Activated CD4-positive, alpha-beta T cell treated with anti-CD3 and anti-CD28 coated beads, Interleukin-2, Interleukin-6, amounts not matched to agents 100 ng/mL and 50 ng/mL, durations not matched to agents 16 hours and 8 hours (primary cell): ENCODE data around the gene BEGAIN.
"Not testable (repeated sequence)": the region's sequence is repeated elsewhere in the genome, so short reads cannot be mapped to it uniquely, and the experiment has no call there.

Source experiments
- DNase-seq: peaks from one replicate; pipeline ENCODE4 v3.0.0-alpha.2; 2020

BEGAIN gene

DNA sequence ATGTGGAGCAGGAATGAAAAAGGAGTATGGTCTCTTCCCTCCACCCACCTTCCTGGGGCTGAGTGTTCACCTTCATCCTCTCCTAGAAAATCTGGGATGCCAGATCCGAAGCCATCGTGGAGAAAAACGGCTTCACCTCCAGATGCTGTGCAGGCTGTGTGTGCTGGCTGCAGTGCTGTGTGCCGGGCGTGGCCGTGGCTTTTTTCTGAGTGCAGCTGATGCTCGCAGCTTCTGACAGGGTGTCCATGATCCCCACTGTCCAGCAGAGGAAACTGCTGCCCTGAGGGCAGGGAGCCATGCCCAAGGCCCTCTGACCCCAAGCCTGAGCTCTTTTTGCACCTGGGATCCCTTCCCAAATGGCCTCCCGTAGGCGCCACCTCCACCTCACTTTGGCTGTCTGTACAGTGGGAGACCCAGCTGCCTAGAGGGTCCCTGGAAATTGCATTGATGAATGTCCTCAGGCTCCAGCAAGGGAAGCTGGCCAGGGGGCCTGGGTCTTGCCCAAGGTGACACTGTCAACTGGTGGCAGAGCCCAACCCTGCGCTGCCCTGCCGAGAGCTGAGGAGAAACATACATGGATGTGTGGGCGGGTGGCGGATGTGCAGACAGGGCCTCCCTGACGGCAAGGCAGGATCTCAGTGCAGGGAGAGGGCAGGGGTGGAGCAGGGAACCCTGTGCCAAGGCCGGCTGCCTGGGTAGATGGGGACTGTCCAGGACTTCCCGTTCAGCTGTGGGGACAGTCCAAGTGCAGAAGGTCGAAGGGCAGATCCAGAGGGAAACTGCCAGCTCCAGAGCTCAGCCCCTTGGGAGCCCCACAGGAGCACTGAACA lies 53.3 kb downstream of the BEGAIN start:
- no peak for DNase-seq

DNA sequence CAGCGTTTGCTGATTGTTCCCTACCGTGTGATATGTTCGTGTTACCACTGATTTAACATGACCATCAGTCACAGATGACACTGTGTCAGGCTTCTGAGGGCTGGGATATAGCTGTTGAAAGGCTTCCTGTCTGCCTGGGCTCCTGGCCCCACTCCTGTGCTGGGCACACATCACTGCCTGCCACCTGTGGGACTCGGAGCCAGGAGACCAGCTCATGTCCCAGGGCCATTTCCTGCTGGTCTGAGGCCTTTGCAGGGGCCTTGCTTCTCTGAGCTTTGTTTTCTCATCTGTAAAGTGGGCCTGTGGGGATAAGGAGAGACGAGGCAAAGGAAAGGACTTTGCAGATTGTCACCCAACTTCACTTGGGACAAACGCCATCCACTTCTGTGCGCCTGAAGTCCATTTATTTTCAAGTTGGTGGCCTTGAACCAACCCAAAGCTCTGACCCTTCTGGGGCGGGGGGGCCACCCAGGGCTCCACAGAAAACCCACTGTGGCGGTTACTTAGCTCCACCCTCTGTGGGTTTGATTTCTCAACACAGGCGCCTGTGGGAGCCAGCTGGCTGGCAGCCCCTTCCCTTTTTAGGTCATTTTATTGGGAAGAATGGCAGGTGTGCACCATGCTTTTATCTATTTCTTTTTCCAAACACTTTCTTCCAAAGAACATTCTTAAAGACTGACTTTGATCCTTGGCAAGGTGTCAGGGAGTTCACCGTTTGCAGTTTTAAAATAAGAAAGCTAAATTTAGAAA lies 54.1 kb downstream of the BEGAIN start:
- no peak for DNase-seq

DNA sequence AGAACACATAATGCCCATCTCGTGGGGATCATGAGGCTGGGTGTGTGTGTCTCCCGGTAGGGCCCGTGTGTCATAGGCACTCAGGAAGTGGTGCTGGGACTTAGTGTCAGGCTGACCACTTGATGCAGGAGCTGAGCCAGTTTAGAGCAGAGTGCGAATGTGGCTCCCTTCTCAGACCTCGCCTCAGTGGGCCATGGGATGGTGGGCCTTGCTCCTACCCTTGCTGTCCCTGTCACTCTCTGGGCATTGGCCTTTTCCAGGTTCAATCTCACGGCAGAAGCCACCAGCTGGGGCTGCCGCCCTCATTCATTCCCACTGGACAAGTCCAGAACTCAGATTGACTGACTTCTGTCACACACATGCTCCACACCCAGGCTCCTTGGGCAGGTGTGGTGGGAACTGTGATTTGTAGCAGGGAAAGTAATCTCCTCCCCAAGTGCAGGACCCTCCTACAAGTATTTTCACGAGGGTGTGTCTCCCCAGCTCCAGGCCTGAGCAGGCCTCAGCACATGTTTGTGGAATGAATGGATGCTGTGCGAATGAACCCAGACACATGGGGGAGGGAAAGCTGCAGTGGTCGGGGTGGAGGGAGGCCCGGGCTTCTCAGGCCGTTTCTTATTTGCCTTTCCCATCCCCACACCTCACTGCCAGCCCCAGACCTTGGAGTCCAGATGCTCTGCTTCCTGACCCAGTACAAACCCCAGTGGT lies 54.9 kb downstream of the BEGAIN start:
- DNase-seq: no peak

DNA sequence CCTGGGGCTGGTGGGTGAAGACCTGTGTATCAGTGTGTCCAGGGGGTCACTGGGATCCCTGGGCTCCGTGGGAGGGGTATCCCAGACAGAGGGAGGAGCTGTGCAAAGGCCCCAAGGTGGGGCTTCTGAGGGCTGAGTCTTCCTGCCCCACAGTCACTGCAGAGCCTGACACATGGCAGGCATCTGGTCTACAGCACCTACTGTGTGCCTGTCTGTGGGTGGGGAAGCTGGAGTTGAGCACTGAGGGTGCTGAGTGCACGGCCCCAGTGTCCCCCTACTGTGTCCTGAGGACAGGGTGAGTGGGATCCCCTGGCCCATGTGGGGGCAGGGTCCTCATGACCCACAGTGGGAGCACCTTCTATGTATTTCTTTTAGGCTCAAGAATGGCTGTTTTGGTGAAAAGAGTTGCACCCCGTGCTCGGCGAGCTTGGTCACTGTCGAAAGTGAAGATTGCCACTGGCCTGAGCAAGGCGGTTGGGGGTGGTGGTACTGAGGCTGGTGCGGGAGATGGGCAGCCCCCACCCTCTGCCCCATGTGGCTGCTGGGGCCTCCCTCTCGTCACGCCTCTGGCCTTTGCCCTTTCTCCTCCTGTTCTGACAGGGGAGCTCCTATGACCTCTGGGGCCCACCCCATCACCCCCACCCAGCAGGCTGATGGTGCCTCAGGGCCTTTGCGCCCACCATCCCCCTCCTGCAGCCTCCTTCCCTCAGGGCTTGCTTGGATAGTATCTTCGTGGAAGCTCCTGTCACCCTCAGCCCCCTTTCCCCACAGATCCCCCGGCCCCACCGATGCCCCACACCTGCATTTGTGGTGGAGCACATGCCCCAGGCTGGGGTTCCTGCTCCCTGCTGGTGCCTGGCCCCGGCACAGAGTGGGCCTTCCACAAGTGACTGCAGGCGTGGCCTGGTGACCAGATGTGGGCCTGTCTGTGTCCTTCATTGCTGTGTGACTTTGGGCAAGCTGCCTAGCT lies 55.8 kb downstream of the BEGAIN start:
- DNase-seq: no peak

DNA sequence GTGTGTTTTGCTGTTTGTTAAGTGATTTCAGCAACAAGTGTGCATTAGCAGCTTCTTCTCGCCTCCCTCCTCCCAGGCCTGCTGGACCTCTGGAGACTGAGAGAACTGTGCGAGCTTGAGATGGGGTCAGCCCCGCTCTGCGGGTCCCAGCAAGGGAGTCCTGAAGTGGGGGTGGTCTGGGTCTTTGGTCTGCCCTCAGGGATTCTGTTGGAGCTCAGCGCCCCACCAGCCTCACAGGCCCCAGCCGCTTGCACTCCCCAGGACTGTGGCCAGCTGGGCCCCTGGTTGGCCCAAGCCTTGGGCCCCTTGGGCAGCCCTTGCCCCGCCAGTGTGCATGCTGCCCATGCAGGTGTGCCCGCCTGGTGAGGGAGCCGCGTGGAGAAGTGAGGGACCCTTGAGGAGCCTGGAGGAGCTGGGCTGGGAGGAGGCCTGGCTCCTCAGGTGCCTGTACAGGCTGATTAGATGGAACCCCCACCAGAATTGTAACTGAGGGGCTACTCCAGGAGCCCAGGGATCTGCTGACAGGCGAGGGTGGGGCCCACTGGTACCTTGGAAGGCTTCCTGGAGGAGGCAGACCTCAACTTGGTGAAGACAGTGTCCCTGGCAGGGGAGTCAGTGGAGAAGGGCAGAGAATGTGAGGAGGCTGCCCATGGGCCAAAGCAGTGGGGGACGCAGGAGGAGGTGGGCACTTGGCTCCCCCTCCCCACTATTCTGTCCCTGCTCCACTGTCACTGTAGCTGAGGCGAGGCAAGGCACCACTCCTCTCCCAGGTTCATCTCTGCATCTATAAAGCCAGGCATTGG lies 56.7 kb downstream of the BEGAIN start:
- DNase-seq: no peak

DNA sequence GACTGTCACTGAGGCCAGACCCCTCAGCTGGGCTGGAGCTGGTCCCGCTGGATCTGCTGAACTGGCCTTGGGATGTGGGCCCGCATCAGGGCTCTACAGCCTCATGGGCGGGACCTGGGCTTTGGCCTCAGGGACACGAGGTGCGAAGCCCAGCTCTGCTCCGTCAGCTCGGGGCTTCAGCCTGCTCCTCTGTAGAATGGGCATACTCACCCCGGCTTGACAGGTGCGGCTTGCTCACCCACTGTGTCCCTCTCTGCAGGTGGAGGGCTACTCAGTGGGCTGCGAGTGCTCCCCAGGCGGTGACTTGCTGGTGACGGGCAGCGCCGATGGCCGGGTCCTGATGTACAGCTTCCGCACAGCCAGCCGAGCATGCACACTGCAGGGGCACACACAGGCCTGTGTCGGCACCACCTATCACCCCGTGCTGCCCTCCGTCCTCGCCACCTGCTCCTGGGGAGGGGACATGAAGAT lies 57.6 kb downstream of the BEGAIN start:
- DNase-seq: no peak

DNA sequence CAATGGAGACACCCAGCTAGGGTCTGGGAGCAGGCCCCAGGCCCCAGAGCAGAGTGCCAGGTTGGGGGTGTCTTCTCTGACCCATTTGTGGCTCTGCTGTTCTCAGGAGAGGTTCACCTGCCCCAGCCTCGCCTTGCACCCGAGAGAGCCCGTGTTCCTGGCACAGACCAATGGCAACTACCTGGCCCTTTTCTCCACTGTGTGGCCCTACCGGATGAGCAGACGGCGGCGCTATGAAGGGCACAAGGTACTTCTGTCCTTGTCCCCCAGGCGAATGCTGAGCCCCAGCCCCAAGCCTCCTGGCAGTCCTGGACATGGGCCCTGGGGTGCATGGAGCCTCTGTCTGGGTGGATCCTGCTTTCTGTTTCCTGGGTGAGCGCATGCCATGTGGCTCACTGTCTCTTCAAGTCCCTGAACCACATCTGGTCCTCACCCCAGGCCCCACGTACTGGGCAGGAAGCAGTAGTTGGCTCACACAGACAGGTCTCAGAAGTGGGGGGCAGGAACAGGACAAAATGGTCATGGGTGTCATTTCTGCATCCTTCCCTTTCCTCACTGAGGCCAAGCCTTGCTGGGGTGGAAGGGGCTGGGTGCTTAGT lies 58.2 kb downstream of the BEGAIN start:
- DNase-seq: no peak

DNA sequence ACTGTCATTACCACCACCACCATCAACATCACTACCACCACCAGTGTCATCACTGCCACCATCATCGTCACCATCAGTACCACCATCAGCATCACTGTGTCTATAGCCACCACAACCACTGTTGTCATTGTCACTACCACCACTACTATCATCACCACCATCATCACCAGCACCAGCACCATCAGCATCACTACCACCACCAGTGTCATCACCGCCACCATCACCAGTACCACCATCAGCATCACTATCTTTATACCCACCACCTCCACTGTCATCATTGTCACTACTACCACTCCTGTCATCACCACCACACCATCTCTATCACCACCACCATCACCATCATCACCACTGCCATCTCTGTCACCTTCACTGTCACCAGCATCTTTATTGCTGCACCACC lies 60.6 kb downstream of the BEGAIN start:
- DNase-seq: no peak

DNA sequence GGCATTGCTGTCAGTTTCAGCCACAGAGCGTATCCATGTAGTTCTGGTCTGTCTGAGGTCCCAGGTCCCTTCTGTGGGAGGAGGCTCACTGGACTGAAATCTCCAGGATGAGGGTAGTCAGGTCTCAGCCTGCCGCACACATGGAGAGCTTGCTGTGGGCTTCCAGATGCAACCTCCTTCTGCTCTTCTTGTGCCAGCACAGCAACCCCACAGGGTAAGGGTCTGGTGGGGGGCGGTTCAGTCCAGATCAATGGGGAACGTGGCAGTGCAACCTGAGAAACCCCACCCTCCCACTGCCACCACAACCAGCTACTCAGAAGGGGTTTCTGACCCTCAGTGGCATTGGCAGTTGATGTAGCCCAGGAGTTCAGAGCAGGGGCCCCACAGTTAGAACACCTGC lies 61.2 kb downstream of the BEGAIN start:
- DNase-seq: no peak

DNA sequence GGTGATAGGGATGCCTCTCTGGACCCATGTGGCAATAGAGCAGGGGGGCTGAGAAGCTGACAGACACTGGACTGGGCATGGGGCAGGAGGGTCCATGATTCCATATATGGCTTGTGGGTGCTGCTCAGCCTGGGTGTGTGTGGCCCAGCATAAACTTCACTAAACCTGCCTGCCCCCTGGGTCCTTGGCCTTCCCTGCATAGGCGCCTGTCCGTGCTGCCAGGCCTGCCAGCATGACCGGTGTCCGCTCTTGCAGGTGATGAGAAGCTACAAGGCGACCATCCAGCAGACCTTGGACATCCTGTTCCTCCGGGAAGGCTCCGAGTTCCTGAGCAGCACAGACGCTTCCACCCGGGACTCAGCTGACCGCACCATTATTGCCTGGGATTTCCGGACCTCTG lies 61.6 kb downstream of the BEGAIN start:
- no peak for DNase-seq

DNA sequence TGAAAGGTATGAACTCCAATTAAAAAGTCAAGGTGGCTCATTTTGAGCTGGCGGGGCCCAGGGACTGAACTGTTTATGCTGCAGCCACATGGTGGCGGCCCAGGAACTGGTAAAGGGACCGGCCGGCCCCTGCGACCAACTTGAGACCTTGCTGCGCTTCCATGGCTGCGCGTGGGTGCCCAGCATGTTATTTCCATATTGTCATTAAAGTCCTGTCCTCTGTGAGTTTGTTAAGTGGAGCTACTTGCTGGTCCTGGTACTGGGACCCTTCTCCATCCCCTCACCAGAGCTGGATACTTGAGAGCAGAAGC lies 62.3 kb downstream of the BEGAIN start:
- DNase-seq: peak; percentile 53

DNA sequence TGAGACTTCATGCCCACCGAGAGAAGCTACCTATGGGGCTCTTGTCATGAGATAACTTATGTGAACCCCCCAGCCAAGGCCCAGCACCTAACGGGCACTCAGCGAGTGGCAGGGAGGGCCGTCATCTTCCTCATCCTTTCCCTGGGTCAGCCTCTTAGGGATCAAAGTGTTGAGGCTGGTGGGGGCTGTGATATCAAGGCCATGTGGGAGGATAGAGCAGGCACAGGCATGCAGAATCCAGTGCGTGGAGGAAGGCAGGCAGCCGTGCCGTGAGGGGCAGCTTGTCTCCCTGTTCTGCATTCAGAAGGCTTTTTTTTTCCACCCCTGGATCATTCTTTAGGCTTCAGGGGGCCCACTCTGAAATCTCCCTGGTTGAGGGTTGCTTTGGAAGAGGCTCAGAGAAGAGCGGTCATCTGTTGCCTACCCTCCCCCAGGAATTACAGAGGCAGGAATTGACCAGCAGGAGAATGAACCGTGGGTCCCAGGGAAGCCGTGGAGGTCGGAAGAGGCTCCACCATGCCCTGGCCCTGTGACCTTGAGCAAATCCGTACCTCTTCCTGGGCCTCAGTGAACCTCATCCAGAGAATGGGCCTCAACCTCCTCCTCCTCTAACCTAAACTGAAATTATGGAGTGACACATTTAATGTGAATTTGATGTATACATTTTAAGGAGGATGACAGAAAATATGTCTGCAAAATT lies 62.8 kb downstream of the BEGAIN start:
- DNase-seq: no peak

DNA sequence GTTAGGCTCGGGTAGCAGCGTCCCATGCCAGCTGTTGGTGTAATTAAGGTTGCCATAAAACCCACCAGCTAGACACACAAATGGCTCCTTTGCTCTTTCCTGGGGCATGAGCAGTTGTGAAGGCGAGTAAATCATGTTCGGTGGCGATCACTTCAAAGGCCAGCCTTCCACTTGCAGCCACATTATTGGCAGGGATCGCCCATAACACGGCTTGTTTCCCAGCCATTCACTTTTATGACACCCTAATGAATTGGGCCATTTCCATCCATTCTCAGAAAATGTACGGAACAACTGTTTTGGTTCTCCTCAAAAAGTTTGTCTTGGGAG lies 63.4 kb downstream of the BEGAIN start:
- DNase-seq: no peak

DNA sequence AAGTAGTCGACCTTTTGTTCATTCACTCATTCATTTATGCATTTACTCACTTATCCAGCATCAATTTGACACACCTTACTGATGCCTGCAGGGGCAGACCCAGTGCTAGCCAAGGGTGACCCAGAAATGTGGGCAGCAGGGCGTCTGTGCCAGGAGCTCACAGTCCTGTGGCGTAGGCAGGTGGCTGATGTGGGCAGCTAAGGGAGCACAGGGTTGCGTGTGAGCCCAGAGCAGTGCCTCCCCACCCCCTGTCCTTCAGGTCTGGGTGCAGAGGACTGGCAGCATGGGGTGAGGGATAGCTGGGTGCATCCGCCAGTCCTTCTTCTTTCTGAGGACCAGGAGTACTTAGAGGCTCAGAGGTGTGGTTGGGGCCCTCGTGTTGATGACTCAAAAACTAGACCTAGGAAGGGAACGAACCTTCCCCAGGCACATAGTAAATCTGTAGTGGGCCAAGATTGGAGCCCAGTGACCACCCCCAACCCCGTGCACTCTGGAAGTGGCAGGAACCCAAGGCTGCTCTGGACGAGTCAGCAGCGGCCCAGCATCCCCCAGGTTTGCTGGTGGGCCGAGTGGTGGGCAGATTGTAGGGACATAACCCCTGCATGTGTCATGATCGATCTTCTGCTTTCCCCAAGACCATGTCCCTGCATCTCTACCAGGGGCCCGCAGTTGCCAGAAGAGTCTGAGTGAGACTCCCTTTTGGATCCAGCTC lies 63.9 kb downstream of the BEGAIN start:
- no peak for DNase-seq

DNA sequence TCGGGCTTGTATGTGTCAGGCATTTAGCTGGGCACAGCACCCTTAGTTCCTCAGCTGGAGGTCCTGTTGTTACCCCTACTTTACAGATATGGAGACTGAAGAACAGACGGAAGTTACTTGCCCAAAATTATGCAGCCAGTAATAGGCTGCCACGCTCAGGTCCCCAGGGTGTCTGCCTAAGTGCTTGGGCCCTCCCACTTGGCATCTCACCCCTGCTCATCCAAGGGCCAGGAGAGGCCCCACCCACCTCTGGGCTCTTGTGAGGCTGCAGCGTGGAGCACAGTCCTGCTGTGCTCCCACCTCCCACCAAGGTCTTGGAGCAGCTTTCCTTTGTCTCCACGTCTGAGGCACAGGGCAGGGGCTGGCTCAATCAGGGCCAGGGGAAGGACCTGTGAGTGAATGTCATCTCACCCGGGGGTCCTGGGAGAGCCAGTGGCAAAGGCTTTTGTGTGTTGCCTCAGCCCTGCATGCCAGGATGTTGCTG lies 64.6 kb downstream of the BEGAIN start:
- no peak for DNase-seq

DNA sequence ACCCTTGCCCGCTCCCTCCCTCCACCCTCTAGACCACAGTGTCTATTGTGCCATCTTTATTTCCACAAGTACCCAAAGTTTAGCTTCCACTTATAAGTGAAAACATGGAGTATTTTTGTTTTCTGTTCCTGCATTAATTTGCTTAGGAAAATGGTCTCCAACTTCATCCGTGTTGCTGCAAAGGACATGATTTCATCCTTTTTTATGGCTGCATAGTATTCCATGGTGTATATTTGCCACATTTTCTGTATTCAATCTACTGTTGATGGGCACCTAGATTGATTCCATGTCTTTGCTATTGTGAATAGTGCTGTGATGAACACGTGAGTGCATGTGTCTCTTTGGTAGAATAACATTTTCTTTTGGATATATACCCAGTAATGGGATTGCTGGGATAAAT lies 81.2 kb downstream of the BEGAIN start:
- not testable (repeated sequence) for DNase-seq

DNA sequence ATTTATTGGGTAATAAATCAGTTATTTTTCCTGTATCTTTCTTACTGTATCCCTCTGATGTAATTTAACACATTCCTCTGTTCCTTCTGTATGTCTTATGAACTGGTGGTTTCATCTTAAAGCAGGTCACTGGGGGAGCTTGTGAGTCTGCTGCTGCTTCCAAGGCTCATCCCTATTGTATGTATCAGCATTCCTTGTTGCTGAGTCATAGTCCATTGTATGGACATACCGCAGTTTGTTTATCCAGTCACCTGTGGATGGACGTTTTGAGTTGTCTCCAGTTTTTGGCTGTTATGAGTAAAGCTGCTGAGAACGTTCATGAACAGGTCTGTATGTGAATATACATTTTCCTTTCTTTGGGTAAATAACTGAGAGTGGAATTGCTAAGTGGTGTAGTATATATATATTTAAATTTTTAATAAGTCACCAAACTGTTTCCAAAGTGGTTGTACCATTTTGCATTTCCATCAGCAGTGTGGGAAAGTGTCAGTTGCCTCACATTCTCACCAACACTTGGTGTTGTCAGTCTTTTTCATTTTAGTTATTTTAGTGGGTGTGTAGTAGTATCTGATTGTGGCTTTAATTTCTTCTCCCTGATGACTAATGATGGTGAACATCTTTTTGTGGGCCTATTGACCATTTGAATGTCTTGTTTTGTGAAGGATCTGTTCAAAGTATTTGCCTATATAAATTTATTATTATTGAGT lies 82.7 kb downstream of the BEGAIN start:
- no peak for DNase-seq

DNA sequence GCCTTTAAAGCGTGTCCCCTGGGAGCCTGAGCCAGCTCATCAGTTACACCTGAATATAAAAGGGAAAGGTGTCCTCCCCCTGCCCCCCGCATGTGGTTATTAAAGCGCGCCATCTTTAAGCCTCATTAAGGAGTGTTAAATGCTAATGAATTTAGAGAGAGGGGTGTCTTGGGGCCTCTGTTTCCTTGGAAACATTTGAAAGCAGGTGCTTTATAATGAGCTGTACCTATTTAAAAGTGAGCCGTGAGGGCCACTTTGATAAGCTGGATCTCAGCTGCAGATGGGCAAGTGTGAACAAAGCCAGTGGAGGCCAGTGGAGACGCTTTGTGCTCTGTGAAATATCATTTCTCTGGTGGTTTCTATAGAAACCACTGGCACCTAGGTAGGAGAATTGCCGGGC lies 84.0 kb downstream of the BEGAIN start:
- DNase-seq: no peak

DNA sequence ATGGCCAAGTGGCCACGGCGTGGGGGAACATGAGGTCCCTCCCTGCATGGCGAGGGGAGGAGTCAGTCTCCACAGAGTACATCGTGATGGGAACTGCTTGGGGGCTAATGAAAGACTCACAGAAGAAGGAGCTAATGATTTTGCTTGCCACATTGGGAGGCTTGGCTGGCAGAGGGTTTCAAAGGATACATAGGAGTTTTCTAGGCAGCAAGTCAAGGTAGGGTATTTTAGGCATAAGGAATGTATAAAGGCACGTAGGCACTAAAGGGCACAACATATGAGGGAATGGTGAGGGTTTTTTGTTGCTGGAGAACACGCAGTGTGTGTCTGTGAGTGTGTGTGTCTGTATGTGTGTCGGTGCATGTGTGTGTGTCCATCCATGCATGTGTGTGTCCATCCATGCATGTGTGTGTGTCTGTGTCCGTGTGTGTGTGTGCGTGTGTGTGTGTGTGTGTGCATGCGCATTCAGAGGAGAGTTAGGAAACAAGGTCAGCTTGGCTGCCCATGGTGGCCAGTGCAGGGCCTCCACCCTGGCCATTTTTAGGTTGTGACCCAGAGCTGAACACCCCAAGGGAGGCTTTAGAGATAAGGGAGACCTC lies 84.5 kb downstream of the BEGAIN start:
- DNase-seq: no peak
